ENCODE data around the gene MYLK2.
A peak's percentile ranks its signal among the peaks of the same experiment; 100 is the strongest.
"Not testable (repeated sequence)": the region's sequence is repeated elsewhere in the genome, so short reads cannot be mapped to it uniquely, and the experiment has no call there.

The MYLK2 gene

GRCh38 chr20:31811796-31812728 is 7.1 kb upstream of the MYLK2 start:
- no peaks in the 10 kb centered on the region for H3K9me3 Mint-ChIP-seq
- H3K36me3 Mint-ChIP-seq (ENCODE audit: low read depth), result no peaks in the 10 kb centered on the region
- peaks cover 49% of the 10 kb centered on the region for H3K4me1 Mint-ChIP-seq
- H3K27ac Mint-ChIP-seq, result peak overlapping the region; percentile 28 to 57 (median 56)
- no peak for TF ChIP-seq CTCF (IDR thresholded peaks at IDR 0.05; ENCODE audit: unreplicated experiment in 3 of 3)
- peak overlapping the region in 2 of 3 experiments; percentile 10 to 41 for H3K4me3 Mint-ChIP-seq
- H3K27me3 Mint-ChIP-seq (ENCODE audit: low read depth), result peaks cover 3% of the 10 kb centered on the region

- TF ChIP-seq CTCF (IDR thresholded peaks at IDR 0.05; ENCODE audit: unreplicated experiment in 3 of 3), result no peak
- Mint-ChIP-seq H3K36me3 (ENCODE audit: low read depth) (no peaks in the 10 kb centered on the region), H3K4me3 (no peak overlapping the region), H3K9me3 (no peaks in the 10 kb centered on the region), H3K4me1 (peaks cover 61% of the 10 kb centered on the region), H3K27ac (no peak overlapping the region), H3K27me3 (ENCODE audit: low read depth) (peaks cover 3% of the 10 kb centered on the region)
These were observed 5.5 kb upstream of the MYLK2 start for GRCh38 chr20:31813611-31814010.

- H3K27me3 Mint-ChIP-seq (ENCODE audit: low read depth); H3K36me3 Mint-ChIP-seq (ENCODE audit: low read depth); H3K27ac Mint-ChIP-seq; H3K4me3 Mint-ChIP-seq; H3K9me3 Mint-ChIP-seq: not testable (repeated sequence)
- peaks cover 65% of the 10 kb centered on the region for H3K4me1 Mint-ChIP-seq
These were observed 5.0 kb upstream of the MYLK2 start for GRCh38 chr20:31814142-31814541.

GRCh38 chr20:31815408-31816188 is 3.6 kb upstream of the MYLK2 start:
- no peaks in the 10 kb centered on the region for H3K9me3 Mint-ChIP-seq
- H3K4me1 Mint-ChIP-seq, result peaks cover 62% of the 10 kb centered on the region
- no peaks in the 10 kb centered on the region for H3K36me3 Mint-ChIP-seq (ENCODE audit: low read depth)
- TF ChIP-seq CTCF (IDR thresholded peaks at IDR 0.05; ENCODE audit: unreplicated experiment in 3 of 3), result no peak
- H3K27ac Mint-ChIP-seq, result no peak overlapping the region
- H3K4me3 Mint-ChIP-seq, result no peak overlapping the region
- H3K27me3 Mint-ChIP-seq (ENCODE audit: low read depth), result peaks cover 3% of the 10 kb centered on the region

- no peak for TF ChIP-seq CTCF (IDR thresholded peaks at IDR 0.05; ENCODE audit: unreplicated experiment in 3 of 3)
- peaks cover 64% of the 10 kb centered on the region for H3K4me1 Mint-ChIP-seq
- H3K27ac Mint-ChIP-seq, result no peak overlapping the region
These were observed 2.9 kb upstream of the MYLK2 start for GRCh38 chr20:31816221-31816620.

GRCh38 chr20:31817461-31817860 is 1.7 kb upstream of the MYLK2 start:
- Mint-ChIP-seq H3K4me3 (no peak overlapping the region), H3K9me3 (no peaks in the 10 kb centered on the region), H3K27me3 (ENCODE audit: low read depth) (peaks cover 3% of the 10 kb centered on the region), H3K4me1 (peaks cover 61% of the 10 kb centered on the region), H3K36me3 (ENCODE audit: low read depth) (no peaks in the 10 kb centered on the region), H3K27ac (no peak overlapping the region)
- no peak for TF ChIP-seq CTCF (IDR thresholded peaks at IDR 0.05; ENCODE audit: unreplicated experiment in 3 of 3)

More at GRCh38 chr20:31816221-31816620, 2.9 kb upstream of the MYLK2 start:
- Mint-ChIP-seq H3K9me3 (no peaks in the 10 kb centered on the region), H3K36me3 (ENCODE audit: low read depth) (no peaks in the 10 kb centered on the region), H3K4me3 (no peak overlapping the region), H3K27me3 (ENCODE audit: low read depth) (peaks cover 3% of the 10 kb centered on the region)

Data from nephron (organoid).